K562 (cell line): ENCODE data around the gene PRR15. TPM values are rescaled to one million over a fixed set of nuclear protein-coding genes. Genes with fewer than 3 reads are reported as not detected.

Experiments
- BCOR ChIP-seq: fragments of 450-650 bp; IDR thresholded peaks from 2 replicates; pipeline ENCODE4 v1.6.1; 2016
- BHLHE40 ChIP-seq: IDR thresholded peaks from 2 replicates; pipeline ENCODE4 v1.6.1; 2011; ENCODE audit warnings: low read length, improper control_type of control experiment
- HNRNPUL1 ChIP-seq: fragments of 200-400 bp; formaldehyde crosslinking; IDR thresholded peaks from 2 replicates; pipeline ENCODE4 v1.6.1; 2017; ENCODE audit warnings: low read length
- LEF1 ChIP-seq: fragments of 450-650 bp; IDR thresholded peaks from 2 replicates; pipeline ENCODE4 v1.6.1; 2016; ENCODE audit warnings: mild to moderate bottlenecking
- MAFK ChIP-seq: IDR thresholded peaks from 2 replicates; pipeline ENCODE4 v1.6.1; 2011; ENCODE audit warnings: low read length, improper control_type of control experiment
- MCM5 ChIP-seq: fragments of 450-650 bp; IDR thresholded peaks from 2 replicates; pipeline ENCODE4 v1.6.1; 2016; ENCODE audit warnings: low read depth
- MTA2 ChIP-seq: fragments of 450-650 bp; IDR thresholded peaks from 2 replicates; pipeline ENCODE4 v1.6.1; 2016; ENCODE audit warnings: low read depth
- NONO ChIP-seq, 2 experiments: fragments of 200-400 bp in 1 of 2; fragments of 450-650 bp in 1 of 2; formaldehyde crosslinking in 1 of 2; IDR thresholded peaks; 2 replicates each; pipeline ENCODE4 v1.6.1; 2017; ENCODE audit warnings: low read depth in 2 of 2, mild to moderate bottlenecking in 2 of 2, moderate library complexity in 2 of 2, low read length in 1 of 2
- PBX2 ChIP-seq, 2 experiments: IDR thresholded peaks in 1 of 2; conservative IDR thresholded peaks in 1 of 2; 2 replicates each; pipeline ENCODE4 v1.6.1; 2016; ENCODE audit warnings: low read depth in 2 of 2, mild to moderate bottlenecking in 1 of 2, missing compliant biosample characterization in 1 of 2, missing genetic modification characterization in 1 of 2, moderate library complexity in 1 of 2
- PML ChIP-seq: IDR thresholded peaks from 2 replicates; pipeline ENCODE4 v1.6.1; 2012; ENCODE audit warnings: low read length, inconsistent platforms
- RFX5 ChIP-seq: IDR thresholded peaks from 2 replicates; pipeline ENCODE4 v1.6.1; 2011; ENCODE audit warnings: low read depth, mild to moderate bottlenecking, improper control_type of control experiment, low read length
- SAFB2 ChIP-seq: fragments of 200-400 bp; formaldehyde crosslinking; IDR thresholded peaks from 2 replicates; pipeline ENCODE4 v1.6.1; 2018; ENCODE audit warnings: borderline replicate concordance, low read length, low read depth, moderate library complexity; ENCODE audit not compliant: severe bottlenecking
- SMARCA4 ChIP-seq: fragments of 450-650 bp; IDR thresholded peaks from 2 replicates; pipeline ENCODE4 v1.6.1; 2016
- TCF3 ChIP-seq: sonication (generic); formaldehyde crosslinking; IDR thresholded peaks from 2 replicates; pipeline ENCODE4 v1.4.0; 2020; ENCODE audit warnings: mild to moderate bottlenecking, missing genetic modification reagents
- TRIM24 ChIP-seq, 2 experiments: fragments of 450-650 bp; IDR thresholded peaks; 2 replicates each; pipeline ENCODE4 v1.6.1; 2016
- ZC3H11A ChIP-seq: IDR thresholded peaks from 2 replicates; pipeline ENCODE4 v1.6.1; 2012; ENCODE audit warnings: low read depth, low read length, improper control_type of control experiment
- polyA plus RNA-seq, 8 experiments: library from polyadenylated mRNA; depleted of rRNA in 4 of 8; stranded (reverse) in 5 of 8; unstranded in 3 of 8; fragments of >200 nt; fragmentation: Nextera tagmentation in 2 of 8; fragmentation: Illumina TruSeq in 1 of 8; extraction: Ambion mirVana in 2 of 8; extraction: Trizol in 1 of 8; gene quantifications; 2 replicates each; pipeline versions ENCODE4 v1.2.1 to v1.2.3, GENCODE V29; 2011 to 2014; ENCODE audit warnings: inconsistent platforms in 1 of 8, missing spikeins in 1 of 8
- total RNA-seq, 7 experiments: library from RNA; depleted of rRNA in 6 of 7; stranded (reverse); fragments of >200 nt in 6 of 7; fragmentation: Illumina TruSeq in 2 of 7; extraction: Trizol in 2 of 7; gene quantifications; 2 replicates each; pipeline versions ENCODE4 v1.2.1 to v1.2.3, GENCODE V29; 2011 to 2021; ENCODE audit warnings: low replicate concordance in 1 of 7
- TF ChIP-seq, protein P1 (sequence below): sonication (generic); formaldehyde crosslinking; IDR thresholded peaks from 2 replicates; pipeline ENCODE4 v1.8.1; 2023; ENCODE audit warnings: mild to moderate bottlenecking, missing genetic modification reagents
- TF ChIP-seq, protein P2 (sequence below): fragments of 150-350 bp; conservative IDR thresholded peaks from 2 replicates; pipeline ENCODE4 v1.6.1; 2014; ENCODE audit warnings: low read length
- TF ChIP-seq, protein P3 (sequence below): fragments of 450-650 bp; conservative IDR thresholded peaks from 2 replicates; pipeline ENCODE4 v1.6.1; 2016; ENCODE audit warnings: missing genetic modification characterization, low read depth, mild to moderate bottlenecking, control low read depth, missing compliant biosample characterization

The PRR15 gene
- total and polyA plus RNA-seq, 9 of the 15 experiments (the other 6 are each of a cell fraction or from before 2014, with no cell fraction given), result not detected

DNA sequence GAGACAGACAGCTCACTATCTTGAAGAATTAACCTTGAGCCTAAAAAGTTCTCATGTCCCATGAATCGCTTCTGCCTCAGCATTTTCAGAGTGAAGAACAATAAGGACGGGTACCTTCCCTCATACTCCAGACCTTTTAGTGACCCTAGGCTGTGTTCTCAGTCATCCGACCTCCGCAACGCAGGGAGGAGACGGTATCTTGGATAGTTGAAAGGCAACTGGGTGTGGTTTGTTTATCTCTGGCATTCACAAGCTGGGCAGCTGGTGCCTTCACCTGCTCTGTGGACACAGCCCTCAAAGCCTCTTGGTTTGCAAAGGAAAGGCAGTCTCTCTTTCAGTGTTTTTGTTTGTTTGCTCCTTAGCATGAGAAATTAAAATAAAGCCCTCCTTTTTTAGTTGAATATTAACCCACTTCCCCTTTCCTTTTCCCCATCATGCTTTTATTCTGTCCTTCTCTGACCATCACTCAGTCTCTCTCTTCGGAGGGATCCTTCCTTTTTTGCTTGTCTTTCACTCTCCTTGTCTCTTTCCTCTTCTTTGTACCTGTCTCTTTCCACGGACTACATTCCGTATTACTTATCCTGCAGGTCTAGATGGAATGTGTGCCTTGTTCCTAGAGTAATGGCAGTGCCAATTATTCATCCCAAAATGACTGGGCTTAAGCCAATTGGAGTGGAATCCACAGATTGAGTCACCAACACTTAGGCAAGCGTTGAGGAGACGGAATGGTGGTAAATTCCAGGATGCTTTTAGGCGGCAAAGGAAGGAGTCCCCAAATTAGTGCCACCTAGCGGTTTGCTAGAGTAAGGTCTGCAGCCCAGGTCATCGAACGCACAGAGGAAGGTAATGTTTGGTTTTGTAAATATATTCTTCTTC lies 45.8 kb downstream of the PRR15 start (continued):
- TF ChIP-seq TCF3 (CRISPR knock-in tag) (peak; percentile 74), MTA2 (0 out of 2 replicates have a peak, but pooled peaks have one; percentile 25), PBX2 (CRISPR knock-in tag; IDR thresholded peaks at IDR 0.05; ENCODE audit: low read depth) (no peak), PBX2 (tag; conservative IDR thresholded peaks at IDR 0.05; ENCODE audit: low read depth) (no peak), RFX5 (no peak), NONO (IDR thresholded peaks at IDR 0.05; ENCODE audit: low read depth in 2 of 2, low read length in 1 of 2) (no peak), TRIM24 (IDR thresholded peaks at IDR 0.05) (peak in 1 of 2 experiments; percentile 33; a peak in 1 of 4 replicates), PML (0 out of 2 replicates have a peak, but pooled peaks have one; percentile 17), ZC3H11A (no peak), SMARCA4 (peak; percentile 48; the same call in 1 of the 2 replicates), BCOR (no peak), HNRNPUL1 (no peak), LEF1 (no peak), BHLHE40 (0 out of 2 replicates have a peak, but pooled peaks have one; percentile 5), MCM5 (no peak), MAFK (0 out of 2 replicates have a peak, but pooled peaks have one; percentile 1), SAFB2 (no peak)
- TF ChIP-seq, protein P1, sequence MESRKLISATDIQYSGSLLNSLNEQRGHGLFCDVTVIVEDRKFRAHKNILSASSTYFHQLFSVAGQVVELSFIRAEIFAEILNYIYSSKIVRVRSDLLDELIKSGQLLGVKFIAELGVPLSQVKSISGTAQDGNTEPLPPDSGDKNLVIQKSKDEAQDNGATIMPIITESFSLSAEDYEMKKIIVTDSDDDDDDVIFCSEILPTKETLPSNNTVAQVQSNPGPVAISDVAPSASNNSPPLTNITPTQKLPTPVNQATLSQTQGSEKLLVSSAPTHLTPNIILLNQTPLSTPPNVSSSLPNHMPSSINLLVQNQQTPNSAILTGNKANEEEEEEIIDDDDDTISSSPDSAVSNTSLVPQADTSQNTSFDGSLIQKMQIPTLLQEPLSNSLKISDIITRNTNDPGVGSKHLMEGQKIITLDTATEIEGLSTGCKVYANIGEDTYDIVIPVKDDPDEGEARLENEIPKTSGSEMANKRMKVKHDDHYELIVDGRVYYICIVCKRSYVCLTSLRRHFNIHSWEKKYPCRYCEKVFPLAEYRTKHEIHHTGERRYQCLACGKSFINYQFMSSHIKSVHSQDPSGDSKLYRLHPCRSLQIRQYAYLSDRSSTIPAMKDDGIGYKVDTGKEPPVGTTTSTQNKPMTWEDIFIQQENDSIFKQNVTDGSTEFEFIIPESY (CRISPR knock-in tag), result no peak
- TF ChIP-seq, protein P2, sequence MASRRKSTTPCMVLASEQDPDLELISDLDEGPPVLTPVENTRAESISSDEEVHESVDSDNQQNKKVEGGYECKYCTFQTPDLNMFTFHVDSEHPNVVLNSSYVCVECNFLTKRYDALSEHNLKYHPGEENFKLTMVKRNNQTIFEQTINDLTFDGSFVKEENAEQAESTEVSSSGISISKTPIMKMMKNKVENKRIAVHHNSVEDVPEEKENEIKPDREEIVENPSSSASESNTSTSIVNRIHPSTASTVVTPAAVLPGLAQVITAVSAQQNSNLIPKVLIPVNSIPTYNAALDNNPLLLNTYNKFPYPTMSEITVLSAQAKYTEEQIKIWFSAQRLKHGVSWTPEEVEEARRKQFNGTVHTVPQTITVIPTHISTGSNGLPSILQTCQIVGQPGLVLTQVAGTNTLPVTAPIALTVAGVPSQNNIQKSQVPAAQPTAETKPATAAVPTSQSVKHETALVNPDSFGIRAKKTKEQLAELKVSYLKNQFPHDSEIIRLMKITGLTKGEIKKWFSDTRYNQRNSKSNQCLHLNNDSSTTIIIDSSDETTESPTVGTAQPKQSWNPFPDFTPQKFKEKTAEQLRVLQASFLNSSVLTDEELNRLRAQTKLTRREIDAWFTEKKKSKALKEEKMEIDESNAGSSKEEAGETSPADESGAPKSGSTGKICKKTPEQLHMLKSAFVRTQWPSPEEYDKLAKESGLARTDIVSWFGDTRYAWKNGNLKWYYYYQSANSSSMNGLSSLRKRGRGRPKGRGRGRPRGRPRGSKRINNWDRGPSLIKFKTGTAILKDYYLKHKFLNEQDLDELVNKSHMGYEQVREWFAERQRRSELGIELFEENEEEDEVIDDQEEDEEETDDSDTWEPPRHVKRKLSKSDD, result 0 out of 2 replicates have a peak, but pooled peaks have one; percentile 34
- TF ChIP-seq, protein P3, sequence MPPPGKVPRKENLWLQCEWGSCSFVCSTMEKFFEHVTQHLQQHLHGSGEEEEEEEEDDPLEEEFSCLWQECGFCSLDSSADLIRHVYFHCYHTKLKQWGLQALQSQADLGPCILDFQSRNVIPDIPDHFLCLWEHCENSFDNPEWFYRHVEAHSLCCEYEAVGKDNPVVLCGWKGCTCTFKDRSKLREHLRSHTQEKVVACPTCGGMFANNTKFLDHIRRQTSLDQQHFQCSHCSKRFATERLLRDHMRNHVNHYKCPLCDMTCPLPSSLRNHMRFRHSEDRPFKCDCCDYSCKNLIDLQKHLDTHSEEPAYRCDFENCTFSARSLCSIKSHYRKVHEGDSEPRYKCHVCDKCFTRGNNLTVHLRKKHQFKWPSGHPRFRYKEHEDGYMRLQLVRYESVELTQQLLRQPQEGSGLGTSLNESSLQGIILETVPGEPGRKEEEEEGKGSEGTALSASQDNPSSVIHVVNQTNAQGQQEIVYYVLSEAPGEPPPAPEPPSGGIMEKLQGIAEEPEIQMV (tag), result no peak
